Suprapubic skin (tissue), 4 donors: ENCODE data around the gene CLCF1. TPM values are rescaled to one million over a fixed set of nuclear protein-coding genes. Genes with fewer than 3 reads are reported as not detected.

Source experiments
- DNase-seq, 2 donors: peaks; one replicate each; pipeline ENCODE4 v3.0.0-alpha.2; 2019; ENCODE audit warnings: low spot score in 2 of 2
- H3K27ac ChIP-seq: fragments of 200-600 bp; sonication (generic); one replicate; pipeline ENCODE4 v1.5.1; 2019
- H3K27me3 ChIP-seq: fragments of 200-600 bp; sonication (generic); one replicate; pipeline ENCODE4 v1.5.1; 2019
- H3K36me3 ChIP-seq: fragments of 200-600 bp; sonication (generic); one replicate; pipeline ENCODE4 v1.5.1; 2019
- H3K4me1 ChIP-seq: fragments of 200-600 bp; sonication (generic); one replicate; pipeline ENCODE4 v1.5.1; 2019
- H3K4me3 ChIP-seq: fragments of 200-600 bp; sonication (generic); one replicate; pipeline ENCODE4 v1.5.1; 2019; ENCODE audit warnings: mild to moderate bottlenecking
- H3K9me3 ChIP-seq: fragments of 200-600 bp; sonication (generic); one replicate; pipeline ENCODE4 v1.5.1; 2019
- CTCF ChIP-seq, 2 donors: fragments of 200-600 bp in 1 of 2; fragments of 450-650 bp in 1 of 2; sonication (generic) in 1 of 2; IDR thresholded peaks; one replicate each; pipeline ENCODE4 v1.5.1; 2016 to 2019; ENCODE audit warnings: antibody characterized with exemption in 2 of 2, mild to moderate bottlenecking in 1 of 2, moderate library complexity in 1 of 2
- EP300 ChIP-seq: sonication (generic); formaldehyde crosslinking; IDR thresholded peaks from one replicate; pipeline ENCODE4 v1.6.1; 2017; ENCODE audit warnings: antibody characterized with exemption
- POLR2A ChIP-seq, 2 donors: fragments of 450-650 bp; IDR thresholded peaks; one replicate each; pipeline ENCODE4 v1.6.1; 2017; ENCODE audit warnings: antibody characterized with exemption in 2 of 2, mild to moderate bottlenecking in 2 of 2, moderate library complexity in 2 of 2
- POLR2AphosphoS5 ChIP-seq, 3 donors: sonication (generic); formaldehyde crosslinking; IDR thresholded peaks; one replicate each; pipeline ENCODE4 v1.6.1; 2017; ENCODE audit warnings: antibody characterized with exemption in 3 of 3
- WGBS: methylation state at CpG from one replicate; pipeline ENCODE4 v1.1.5; 2018; 5-methylcytosine and 5-hydroxymethylcytosine counted together
- total RNA-seq, 4 donors: library from RNA; depleted of rRNA; stranded (reverse); fragments of >200 nt; gene quantifications; one replicate each; pipeline ENCODE4 v1.1.0, GENCODE V29; 2016

Gene CLCF1
- total RNA-seq, 4 donors from 2014 or later = 2.7 to 5.5 (median 4.0) TPM

- WGBS = 100% methylated on average over 2 of the region's 5 CpGs
- TF ChIP-seq POLR2AphosphoS5 (IDR thresholded peaks at IDR 0.05) = no peak
- TF ChIP-seq POLR2A (IDR thresholded peaks at IDR 0.05) = no peak
- Histone ChIP-seq H3K27me3 (no peaks in the 10 kb centered on the region), H3K4me1 (peaks cover 30% of the 10 kb centered on the region), H3K27ac (no peak overlapping the region), H3K9me3 (no peaks in the 10 kb centered on the region), H3K4me3 (no peak overlapping the region), H3K36me3 (peaks cover 40% of the 10 kb centered on the region)
- DNase-seq = no peak
Observed at GRCh38 chr11:67393990-67394389, 20.6 kb upstream of the CLCF1 start.

- no peak overlapping the region for H3K4me3 ChIP-seq
- DNase-seq = no peak
- no peaks in the 10 kb centered on the region for H3K9me3 ChIP-seq
- H3K36me3 ChIP-seq = peaks cover 35% of the 10 kb centered on the region
- 90% methylated on average over 18 of the region's 18 CpGs for WGBS
- no peak overlapping the region for H3K27ac ChIP-seq
- no peaks in the 10 kb centered on the region for H3K27me3 ChIP-seq
- peaks cover 30% of the 10 kb centered on the region for H3K4me1 ChIP-seq
- no peak for TF ChIP-seq CTCF (IDR thresholded peaks at IDR 0.05)
- TF ChIP-seq POLR2A (IDR thresholded peaks at IDR 0.05) = no peak
- TF ChIP-seq POLR2AphosphoS5 (IDR thresholded peaks at IDR 0.05) = no peak
- TF ChIP-seq EP300 = no peak
Observed at GRCh38 chr11:67393437-67393836, 20.0 kb upstream of the CLCF1 start.

- Histone ChIP-seq H3K4me1 (peaks cover 30% of the 10 kb centered on the region), H3K36me3 (peaks cover 23% of the 10 kb centered on the region), H3K27me3 (no peaks in the 10 kb centered on the region), H3K9me3 (no peaks in the 10 kb centered on the region), H3K4me3 (peak overlapping the region; percentile 85), H3K27ac (peak overlapping the region; percentile 82)
- TF ChIP-seq POLR2AphosphoS5 (IDR thresholded peaks at IDR 0.05) (no peak), CTCF (IDR thresholded peaks at IDR 0.05) (no peak), POLR2A (IDR thresholded peaks at IDR 0.05) (no peak), EP300 (no peak)
- DNase-seq = no peak
- 11% methylated on average over 14 of the region's 31 CpGs for WGBS
Observed at GRCh38 chr11:67392183-67392715, 18.9 kb upstream of the CLCF1 start.

- TF ChIP-seq CTCF (IDR thresholded peaks at IDR 0.05) = no peak
- peak; percentile 66 to 92 (median 86) for TF ChIP-seq POLR2AphosphoS5 (IDR thresholded peaks at IDR 0.05)
- peak; percentile 98 for DNase-seq
- Histone ChIP-seq H3K27me3 (no peaks in the 10 kb centered on the region), H3K4me1 (peaks cover 24% of the 10 kb centered on the region), H3K9me3 (no peaks in the 10 kb centered on the region), H3K36me3 (peaks cover 17% of the 10 kb centered on the region), H3K4me3 (peak within 1 kb of the TSS; percentile 85), H3K27ac (peak within 1 kb of the TSS; percentile 82)
- WGBS = 0% methylated on average over 6 of the region's 75 CpGs
Observed at GRCh38 chr11:67391304-67392182, 18.1 kb upstream of the CLCF1 start, which contains the start of gene RAD9A. Gene RAD9A (plus strand): TSS chr11:67391986. CDS start chr11:67392045, 59 bp downstream.

GRCh38 chr11:67390947-67391303 is 17.5 kb upstream of the CLCF1 start:
- no peaks in the 10 kb centered on the region for H3K27me3 ChIP-seq
- H3K4me3 ChIP-seq = peak overlapping the region; percentile 85
- H3K27ac ChIP-seq = peak overlapping the region; percentile 82
- peaks cover 12% of the 10 kb centered on the region for H3K36me3 ChIP-seq
- H3K9me3 ChIP-seq = no peaks in the 10 kb centered on the region
- TF ChIP-seq POLR2AphosphoS5 (IDR thresholded peaks at IDR 0.05) (no peak), POLR2A (IDR thresholded peaks at IDR 0.05) (no peak), CTCF (IDR thresholded peaks at IDR 0.05) (no peak), EP300 (no peak)
- 9% methylated on average over 15 of the region's 15 CpGs for WGBS
- H3K4me1 ChIP-seq = peaks cover 24% of the 10 kb centered on the region
- no peak for DNase-seq
